ENCODE data around the gene OR1L8. TPM values are rescaled to one million over a fixed set of nuclear protein-coding genes. Genes with fewer than 3 reads are reported as not detected.

The OR1L8 gene
- polyA plus RNA-seq, 1 donor from 2014 or later: 0.73 TPM

DNA sequence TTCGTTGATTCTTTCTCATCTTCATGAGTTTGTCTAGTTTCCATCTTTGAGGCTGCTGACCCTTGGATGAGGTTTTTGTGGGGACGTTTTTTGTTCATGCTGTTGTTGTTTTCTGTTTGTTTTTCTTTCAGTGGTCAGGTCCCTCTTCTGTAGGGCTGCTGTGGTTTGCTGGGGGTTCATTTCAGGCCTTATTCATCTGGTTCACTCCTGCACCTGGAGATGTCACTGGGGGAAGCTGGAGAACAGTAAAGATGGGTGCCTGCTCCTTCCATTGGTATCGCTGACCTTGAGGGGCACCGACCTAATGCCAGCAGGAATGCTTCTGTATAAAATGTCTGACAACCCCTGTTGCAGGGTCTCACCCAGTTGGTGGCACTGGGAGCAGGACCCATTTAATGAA is 21.7 kb downstream of the OR1L8 start:
- H3K4me3 ChIP-seq (ENCODE audit: low read length): no peak overlapping the region
- no peak overlapping the region for H3K9ac ChIP-seq (ENCODE audit: low read length)
- no peaks in the 10 kb centered on the region for H3K27me3 ChIP-seq (ENCODE audit: insufficient read depth, low read depth, low read length)
- no peak overlapping the region for H3K4me2 ChIP-seq (ENCODE audit: low read length)
- H2AFZ ChIP-seq (ENCODE audit: low read depth, low read length): no peak overlapping the region
- no peaks in the 10 kb centered on the region for H4K20me1 ChIP-seq (ENCODE audit: insufficient read depth)
- peaks cover 3% of the 10 kb centered on the region for H3K9me3 ChIP-seq (ENCODE audit: low read length)
- no peaks in the 10 kb centered on the region for H3K36me3 ChIP-seq (ENCODE audit: insufficient read depth, low read length)
- no peak overlapping the region for H3K27ac ChIP-seq (ENCODE audit: low read length)
- H3K9me2 ChIP-seq (ENCODE audit: insufficient read depth, low read length): no peaks in the 10 kb centered on the region
- no peaks in the 10 kb centered on the region for H3F3A ChIP-seq (ENCODE audit: insufficient read depth, low read length, poor library complexity, severe bottlenecking)
- TF ChIP-seq RAD21 (conservative IDR thresholded peaks at IDR 0.05) (no peak), EZH2 (IDR thresholded peaks at IDR 0.05; ENCODE audit: borderline replicate concordance, insufficient read depth, low read length, poor library complexity, severe bottlenecking) (no peak), EP300 (conservative IDR thresholded peaks at IDR 0.05; ENCODE audit: poor library complexity, severe bottlenecking) (no peak), SMC3 (conservative IDR thresholded peaks at IDR 0.05; ENCODE audit: poor library complexity) (no peak), MXI1 (conservative IDR thresholded peaks at IDR 0.05; ENCODE audit: poor library complexity, severe bottlenecking) (no peak), POLR2AphosphoS5 (IDR thresholded peaks at IDR 0.05) (no peak)
- TF ChIP-seq, protein P1, sequence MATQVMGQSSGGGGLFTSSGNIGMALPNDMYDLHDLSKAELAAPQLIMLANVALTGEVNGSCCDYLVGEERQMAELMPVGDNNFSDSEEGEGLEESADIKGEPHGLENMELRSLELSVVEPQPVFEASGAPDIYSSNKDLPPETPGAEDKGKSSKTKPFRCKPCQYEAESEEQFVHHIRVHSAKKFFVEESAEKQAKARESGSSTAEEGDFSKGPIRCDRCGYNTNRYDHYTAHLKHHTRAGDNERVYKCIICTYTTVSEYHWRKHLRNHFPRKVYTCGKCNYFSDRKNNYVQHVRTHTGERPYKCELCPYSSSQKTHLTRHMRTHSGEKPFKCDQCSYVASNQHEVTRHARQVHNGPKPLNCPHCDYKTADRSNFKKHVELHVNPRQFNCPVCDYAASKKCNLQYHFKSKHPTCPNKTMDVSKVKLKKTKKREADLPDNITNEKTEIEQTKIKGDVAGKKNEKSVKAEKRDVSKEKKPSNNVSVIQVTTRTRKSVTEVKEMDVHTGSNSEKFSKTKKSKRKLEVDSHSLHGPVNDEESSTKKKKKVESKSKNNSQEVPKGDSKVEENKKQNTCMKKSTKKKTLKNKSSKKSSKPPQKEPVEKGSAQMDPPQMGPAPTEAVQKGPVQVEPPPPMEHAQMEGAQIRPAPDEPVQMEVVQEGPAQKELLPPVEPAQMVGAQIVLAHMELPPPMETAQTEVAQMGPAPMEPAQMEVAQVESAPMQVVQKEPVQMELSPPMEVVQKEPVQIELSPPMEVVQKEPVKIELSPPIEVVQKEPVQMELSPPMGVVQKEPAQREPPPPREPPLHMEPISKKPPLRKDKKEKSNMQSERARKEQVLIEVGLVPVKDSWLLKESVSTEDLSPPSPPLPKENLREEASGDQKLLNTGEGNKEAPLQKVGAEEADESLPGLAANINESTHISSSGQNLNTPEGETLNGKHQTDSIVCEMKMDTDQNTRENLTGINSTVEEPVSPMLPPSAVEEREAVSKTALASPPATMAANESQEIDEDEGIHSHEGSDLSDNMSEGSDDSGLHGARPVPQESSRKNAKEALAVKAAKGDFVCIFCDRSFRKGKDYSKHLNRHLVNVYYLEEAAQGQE (IDR thresholded peaks at IDR 0.05; ENCODE audit: borderline replicate concordance): no peak
- TF ChIP-seq, protein P2, sequence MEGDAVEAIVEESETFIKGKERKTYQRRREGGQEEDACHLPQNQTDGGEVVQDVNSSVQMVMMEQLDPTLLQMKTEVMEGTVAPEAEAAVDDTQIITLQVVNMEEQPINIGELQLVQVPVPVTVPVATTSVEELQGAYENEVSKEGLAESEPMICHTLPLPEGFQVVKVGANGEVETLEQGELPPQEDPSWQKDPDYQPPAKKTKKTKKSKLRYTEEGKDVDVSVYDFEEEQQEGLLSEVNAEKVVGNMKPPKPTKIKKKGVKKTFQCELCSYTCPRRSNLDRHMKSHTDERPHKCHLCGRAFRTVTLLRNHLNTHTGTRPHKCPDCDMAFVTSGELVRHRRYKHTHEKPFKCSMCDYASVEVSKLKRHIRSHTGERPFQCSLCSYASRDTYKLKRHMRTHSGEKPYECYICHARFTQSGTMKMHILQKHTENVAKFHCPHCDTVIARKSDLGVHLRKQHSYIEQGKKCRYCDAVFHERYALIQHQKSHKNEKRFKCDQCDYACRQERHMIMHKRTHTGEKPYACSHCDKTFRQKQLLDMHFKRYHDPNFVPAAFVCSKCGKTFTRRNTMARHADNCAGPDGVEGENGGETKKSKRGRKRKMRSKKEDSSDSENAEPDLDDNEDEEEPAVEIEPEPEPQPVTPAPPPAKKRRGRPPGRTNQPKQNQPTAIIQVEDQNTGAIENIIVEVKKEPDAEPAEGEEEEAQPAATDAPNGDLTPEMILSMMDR (IDR thresholded peaks at IDR 0.05; ENCODE audit: poor library complexity, severe bottlenecking): no peak
- no peaks in the 10 kb centered on the region for H3K79me2 ChIP-seq (replicated peaks; ENCODE audit: insufficient read depth, low read length)

DNA sequence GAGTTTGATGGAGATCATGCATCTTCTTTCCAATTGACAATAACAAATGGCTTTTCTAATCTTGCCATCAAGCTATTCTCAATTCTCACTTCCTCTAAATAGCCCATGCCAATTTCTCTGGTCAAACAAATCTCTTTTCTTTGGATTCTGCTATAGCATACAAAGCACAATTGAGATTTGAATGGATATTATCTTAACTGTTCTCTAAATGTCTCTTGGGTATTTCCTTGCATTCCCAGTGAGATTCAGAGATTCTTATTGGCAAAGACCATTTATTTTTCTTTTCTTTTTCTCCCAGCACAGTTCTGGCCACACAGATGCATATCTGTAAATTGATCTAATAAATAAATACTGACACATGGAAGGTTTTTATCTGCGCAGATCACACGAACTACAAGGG is 30.4 kb downstream of the OR1L8 start, which contains the start of gene OR1N2:
OR1N2 (plus strand) TSS at position 301 of the 400 bp plus-strand sequence. CDS start 100 bp downstream, outside the sequence.
- no peak within 1 kb of the TSS for H3K9ac ChIP-seq (ENCODE audit: low read length)
- no peak within 1 kb of the TSS for H3K4me3 ChIP-seq (ENCODE audit: low read length)
- H3F3A ChIP-seq (ENCODE audit: insufficient read depth, low read length, poor library complexity, severe bottlenecking): no peaks in the 10 kb centered on the region
- no peak within 1 kb of the TSS for H2AFZ ChIP-seq (ENCODE audit: low read depth, low read length)
- H3K9me2 ChIP-seq (ENCODE audit: insufficient read depth, low read length): no peaks in the 10 kb centered on the region
- no peaks in the 10 kb centered on the region for H3K36me3 ChIP-seq (ENCODE audit: insufficient read depth, low read length)
- no peak within 1 kb of the TSS for H3K4me2 ChIP-seq (ENCODE audit: low read length)
- no peak within 1 kb of the TSS for H3K27ac ChIP-seq (ENCODE audit: low read length)
- peaks cover 3% of the 10 kb centered on the region for H3K9me3 ChIP-seq (ENCODE audit: low read length)
- TF ChIP-seq SMC3 (conservative IDR thresholded peaks at IDR 0.05; ENCODE audit: poor library complexity) (no peak), MXI1 (conservative IDR thresholded peaks at IDR 0.05; ENCODE audit: poor library complexity, severe bottlenecking) (no peak), RAD21 (conservative IDR thresholded peaks at IDR 0.05) (no peak)
- no peaks in the 10 kb centered on the region for H3K27me3 ChIP-seq (ENCODE audit: insufficient read depth, low read depth, low read length)
- no peaks in the 10 kb centered on the region for H3K79me2 ChIP-seq (replicated peaks; ENCODE audit: insufficient read depth, low read length)
- H4K20me1 ChIP-seq (ENCODE audit: insufficient read depth): no peaks in the 10 kb centered on the region

DNA sequence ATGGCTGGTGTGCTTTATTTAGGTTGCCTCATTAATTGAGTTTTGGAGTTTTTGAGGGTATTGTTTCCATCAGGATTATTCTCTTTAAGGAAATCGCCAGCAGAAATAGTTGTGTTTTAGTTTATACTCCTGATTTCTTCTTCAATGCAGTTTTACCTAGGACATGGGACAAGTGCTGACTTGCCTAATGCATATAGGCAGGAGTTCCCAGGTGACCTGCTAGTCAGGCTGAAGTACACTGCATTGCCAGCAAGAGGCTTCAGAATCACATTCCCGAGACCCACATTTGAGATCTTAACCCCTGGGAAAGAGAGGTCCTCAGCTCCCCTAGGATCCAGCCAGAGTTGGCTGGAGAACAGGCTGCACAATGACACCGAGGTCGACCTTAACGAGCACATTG is 31.8 kb downstream of the OR1L8 start:
- TF ChIP-seq POLR2AphosphoS5 (IDR thresholded peaks at IDR 0.05) (no peak), EZH2 (IDR thresholded peaks at IDR 0.05; ENCODE audit: borderline replicate concordance, insufficient read depth, low read length, poor library complexity, severe bottlenecking) (no peak)
- Histone ChIP-seq H3K4me3 (ENCODE audit: low read length) (no peak overlapping the region), H2AFZ (ENCODE audit: low read depth, low read length) (no peak overlapping the region), H3K27me3 (ENCODE audit: insufficient read depth, low read depth, low read length) (no peaks in the 10 kb centered on the region), H3K9me2 (ENCODE audit: insufficient read depth, low read length) (no peaks in the 10 kb centered on the region), H3K4me2 (ENCODE audit: low read length) (no peak overlapping the region), H3K36me3 (ENCODE audit: insufficient read depth, low read length) (no peaks in the 10 kb centered on the region), H3K27ac (ENCODE audit: low read length) (no peak overlapping the region), H4K20me1 (ENCODE audit: insufficient read depth) (no peaks in the 10 kb centered on the region), H3K9me3 (ENCODE audit: low read length) (peaks cover 3% of the 10 kb centered on the region), H3F3A (ENCODE audit: insufficient read depth, low read length, poor library complexity, severe bottlenecking) (no peaks in the 10 kb centered on the region), H3K79me2 (replicated peaks; ENCODE audit: insufficient read depth, low read length) (no peaks in the 10 kb centered on the region), H3K9ac (ENCODE audit: low read length) (no peak overlapping the region)

Data from neural cell (in vitro differentiated cells).